GM18907 (cell line): Measurements from ENCODE around the gene SLX1B.
A peak's percentile ranks its signal among the peaks of the same experiment; 100 is the strongest.
"Not testable (repeated sequence)": the region's sequence is repeated elsewhere in the genome, so short reads cannot be mapped to it uniquely, and the experiment has no call there.

Experiments
- ATAC-seq: cut with Tn5 transposase; IDR thresholded peaks from one replicate; pipeline ENCODE4 v1.9.1; 2021; ENCODE audit warnings: mild to moderate bottlenecking, moderate library complexity; ENCODE audit not compliant: unreplicated experiment

The SLX1B gene

DNA sequence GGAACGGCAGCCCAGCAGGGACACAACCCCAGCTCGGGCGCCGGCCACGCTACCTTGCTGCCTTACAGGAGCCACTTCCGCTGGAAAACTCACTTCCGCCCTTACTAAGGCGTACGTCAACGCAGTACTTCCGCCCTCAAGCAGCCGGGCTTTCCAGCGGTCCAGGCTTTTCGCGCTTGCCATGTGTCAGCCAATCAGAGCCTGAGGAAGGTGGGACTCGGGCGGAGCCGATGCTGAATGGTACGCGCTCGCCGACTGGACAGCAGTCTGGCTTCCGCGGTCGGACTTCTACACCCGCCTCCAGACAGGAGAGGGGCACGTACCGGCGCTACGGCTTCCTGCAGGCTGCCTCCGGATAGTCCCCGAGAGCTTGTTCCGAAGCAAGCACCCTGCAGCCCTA, at the start of gene SLX1B, which contains the start of gene BOLA2:
TSS of gene SLX1B (plus strand) at position 265 of the 400 bp plus-strand sequence.
TSS of gene BOLA2 (minus strand) at position 83 of the 400 bp plus-strand sequence. CDS start 98 bp downstream, outside the sequence.
- ATAC-seq = peak; percentile 83

DNA sequence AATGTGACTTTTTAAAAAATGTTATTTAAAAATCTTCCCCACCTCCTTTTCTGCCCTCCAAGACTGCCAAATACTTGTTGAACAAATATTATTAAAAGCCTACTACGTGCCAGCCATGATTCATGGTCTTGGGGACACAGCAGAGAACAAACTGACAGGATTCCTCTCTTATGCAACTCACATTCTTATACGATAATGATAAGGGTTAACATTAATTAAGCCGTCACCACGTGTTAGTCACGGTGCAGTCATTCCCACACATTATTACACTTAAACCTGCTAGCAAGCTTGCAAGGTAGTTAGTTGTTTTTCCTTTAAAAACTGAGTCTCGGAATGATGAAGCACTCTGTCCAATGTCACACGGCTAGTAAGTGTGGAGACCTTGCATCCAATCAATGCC, 49.1 kb upstream of the SLX1B start:
- ATAC-seq = not testable (repeated sequence)

DNA sequence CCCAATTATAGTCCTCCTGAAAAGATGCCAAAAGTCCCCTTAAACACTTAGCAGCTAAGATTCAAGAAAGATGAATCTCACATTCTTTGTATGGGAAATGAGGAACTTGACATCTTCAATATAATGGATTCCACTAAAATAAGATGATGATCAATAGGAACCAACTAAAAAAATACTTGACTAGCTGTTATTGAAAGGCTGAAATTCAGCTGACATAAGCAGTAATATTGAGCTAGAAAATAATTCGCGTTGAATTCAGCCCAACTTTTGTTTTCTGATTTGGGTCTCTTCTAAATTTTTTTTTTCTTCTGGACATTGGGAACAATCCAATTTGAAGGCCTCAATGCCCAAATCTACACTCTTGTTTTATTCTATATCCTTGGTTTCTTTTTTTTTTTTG, 30.7 kb upstream of the SLX1B start:
- ATAC-seq = not testable (repeated sequence)

GRCh38 chr16:29425390-29425789, 28.9 kb upstream of the SLX1B start:
- ATAC-seq = not testable (repeated sequence)

- ATAC-seq = peak; percentile 17
Observed at GRCh38 chr16:29453754-29454153, 579 bp upstream of the SLX1B start.

DNA sequence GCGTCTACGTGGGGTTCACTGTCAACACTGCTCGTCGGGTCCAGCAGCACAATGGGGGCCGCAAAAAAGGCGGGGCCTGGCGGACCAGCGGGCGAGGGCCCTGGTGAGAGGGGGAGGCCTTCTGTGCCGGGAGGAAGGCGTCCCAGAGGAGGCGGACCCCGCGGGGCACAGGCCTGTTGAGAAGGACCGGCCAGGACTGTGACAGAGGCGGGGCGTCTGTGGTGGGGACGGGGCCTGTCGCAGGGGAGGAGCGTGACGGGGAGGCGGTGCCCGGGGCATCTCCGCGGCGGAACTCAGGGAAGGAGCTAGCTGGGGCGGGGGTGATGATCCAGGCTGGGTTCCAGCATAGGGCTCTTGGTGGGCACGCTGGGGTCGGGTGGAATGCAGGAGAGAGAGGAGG, 495 bp downstream of the SLX1B start:
- peak; percentile 68 for ATAC-seq

DNA sequence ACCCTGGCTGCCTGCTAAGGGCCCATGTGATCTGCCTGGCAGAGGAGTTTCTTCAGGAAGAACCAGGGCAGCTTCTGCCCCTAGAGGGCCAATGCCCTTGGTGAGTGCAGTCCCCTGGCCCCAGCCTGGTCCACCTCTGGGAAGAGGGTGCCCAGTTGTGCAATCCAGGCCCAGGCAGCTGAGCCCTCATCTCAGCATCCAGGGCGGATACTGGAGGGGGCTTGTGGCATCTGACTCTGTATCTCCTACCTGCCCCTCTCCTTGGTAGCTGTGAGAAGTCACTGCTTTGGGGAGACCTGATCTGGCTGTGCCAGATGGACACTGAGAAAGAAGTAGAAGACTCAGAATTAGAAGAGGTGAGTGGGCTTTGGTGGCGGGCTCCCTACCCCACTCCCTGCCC, 3.3 kb downstream of the SLX1B start:
- ATAC-seq = not testable (repeated sequence)

GRCh38 chr16:29459706-29460646, 5.6 kb downstream of the SLX1B start, which contains the start of gene SULT1A4:
TSS of gene SULT1A4 (plus strand) at chr16:29459913. CDS start at chr16:29461386, 1,473 bp downstream.
- ATAC-seq = not testable (repeated sequence)

DNA sequence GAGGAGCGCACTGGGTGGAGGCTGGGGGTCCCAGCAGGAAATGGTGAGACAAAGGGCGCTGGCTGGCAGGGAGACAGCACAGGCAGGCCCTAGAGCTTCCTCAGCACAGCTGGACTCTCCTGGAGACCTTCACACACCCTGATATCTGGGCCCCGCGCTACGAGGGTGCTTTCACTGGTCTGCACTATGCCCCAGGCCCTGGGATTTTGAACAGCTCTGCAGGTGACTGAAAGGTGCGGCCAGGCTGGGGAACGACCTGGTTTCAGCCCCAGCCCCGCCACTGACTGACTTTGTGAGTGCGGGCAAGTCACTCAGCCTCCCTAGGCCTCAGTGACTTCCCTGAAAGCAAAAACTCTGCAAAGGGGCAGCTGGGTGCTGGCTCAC, 6.3 kb downstream of the SLX1B start:
- ATAC-seq = not testable (repeated sequence)

- ATAC-seq = not testable (repeated sequence)
Observed at GRCh38 chr16:29465985-29466824, 11.9 kb downstream of the SLX1B start.

DNA sequence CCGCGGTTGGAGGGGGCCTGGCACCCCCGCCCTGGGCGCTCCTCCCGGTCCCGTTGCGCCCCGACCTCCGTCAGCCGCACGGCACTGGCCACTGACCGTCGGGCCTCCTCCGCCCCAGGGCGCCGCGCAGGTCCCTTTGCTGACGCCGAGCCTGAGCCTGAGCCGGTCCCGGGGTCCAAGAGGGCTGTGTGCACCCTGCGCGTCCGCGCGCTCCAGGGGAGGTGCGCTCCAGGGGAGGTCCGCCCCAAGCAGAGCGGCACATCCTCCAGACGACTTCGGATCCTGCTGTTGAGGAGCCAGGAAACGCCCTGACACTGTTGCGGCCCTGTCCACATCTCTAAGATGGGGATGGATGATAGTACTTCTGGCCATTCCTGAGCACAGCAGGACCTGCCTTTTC, 12.6 kb downstream of the SLX1B start:
- not testable (repeated sequence) for ATAC-seq

- not testable (repeated sequence) for ATAC-seq
Observed at GRCh38 chr16:29467654-29468366, 13.5 kb downstream of the SLX1B start.

DNA sequence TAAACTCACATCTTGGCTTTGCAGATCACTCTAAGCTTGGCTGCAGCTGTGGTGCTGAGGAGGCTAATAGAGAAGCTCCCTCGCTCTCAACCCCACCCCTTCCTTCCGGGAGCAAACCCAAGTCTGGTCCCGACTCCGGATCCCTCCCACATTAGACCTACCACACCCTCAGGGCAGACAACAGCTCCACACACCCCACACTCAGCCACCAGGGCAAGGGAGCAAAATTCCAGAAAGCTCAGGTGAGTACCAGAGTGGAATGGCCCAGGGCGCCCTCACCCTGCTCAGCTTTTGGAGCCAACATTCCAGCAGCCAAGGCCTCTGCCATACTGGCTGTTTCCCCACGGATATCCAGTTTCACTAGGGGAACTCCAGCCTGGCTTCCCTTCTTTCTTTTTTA, 15.3 kb downstream of the SLX1B start:
- not testable (repeated sequence) for ATAC-seq

GRCh38 chr16:29472065-29472464, 17.7 kb downstream of the SLX1B start:
- not testable (repeated sequence) for ATAC-seq

GRCh38 chr16:29482276-29482675, 27.9 kb downstream of the SLX1B start:
- ATAC-seq = not testable (repeated sequence)

DNA sequence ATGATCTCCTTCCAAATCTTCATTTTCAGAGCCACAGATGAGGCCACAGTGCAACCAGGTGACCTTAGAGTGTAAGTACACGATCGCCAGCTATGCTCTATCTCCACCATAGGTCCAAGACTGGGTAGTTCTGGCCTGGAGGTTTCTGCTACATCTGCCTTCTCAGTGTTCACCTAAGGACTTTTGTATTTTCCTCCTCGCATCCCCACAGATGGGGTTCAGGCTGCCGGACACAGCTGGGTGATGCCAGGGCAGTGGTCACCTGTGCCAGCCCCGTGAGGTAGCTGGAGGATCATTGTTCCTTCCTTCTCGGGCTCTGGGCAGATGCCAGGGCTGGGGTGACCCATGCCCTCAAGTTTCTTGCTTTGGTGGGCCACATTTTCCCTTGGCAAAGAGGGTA, 52.0 kb downstream of the SLX1B start, which contains the start of gene NPIPB12:
TSS of gene NPIPB12 (minus strand) at position 101 of the 400 bp plus-strand sequence.
- ATAC-seq = not testable (repeated sequence)
